Aorta (tissue), 5 donors: Measurements from ENCODE around the gene ASTN2. TPM values are rescaled to one million over a fixed set of nuclear protein-coding genes. Genes with fewer than 3 reads are reported as not detected.

Source experiments
- ATAC-seq: fragments of 200-7000 bp; cut with Tn5 transposase; one replicate; pipeline ENCODE4 v1.9.1; 2022; ENCODE audit warnings: moderate library complexity; ENCODE audit not compliant: low FRiP score
- DNase-seq, 2 donors: peaks; one replicate each; pipeline ENCODE4 v3.0.0-alpha.2; 2020
- H3K27ac ChIP-seq, 2 donors: one replicate each; pipeline ENCODE4 v1.5.1; 2013; ENCODE audit warnings: low read length in 2 of 2, mild to moderate bottlenecking in 2 of 2, moderate library complexity in 2 of 2, control low read depth in 1 of 2, inconsistent platforms in 1 of 2, low read depth in 1 of 2
- H3K27me3 ChIP-seq, 2 donors: one replicate each; pipeline ENCODE4 v1.6.1; 2013; ENCODE audit warnings: control low read depth in 1 of 2, low read length in 1 of 2, mild to moderate bottlenecking in 1 of 2, moderate library complexity in 1 of 2; ENCODE audit not compliant: insufficient read depth in 2 of 2, control insufficient read depth in 1 of 2
- H3K36me3 ChIP-seq, 2 donors: one replicate each; pipeline ENCODE4 v1.6.1; 2013; ENCODE audit warnings: control low read depth in 1 of 2, low read length in 1 of 2, mild to moderate bottlenecking in 1 of 2; ENCODE audit not compliant: insufficient read depth in 2 of 2, control insufficient read depth in 1 of 2
- H3K4me1 ChIP-seq, 2 donors: one replicate each; pipeline ENCODE4 v1.6.1; 2013; ENCODE audit warnings: low read length in 2 of 2, control low read depth in 1 of 2, mild to moderate bottlenecking in 1 of 2, moderate library complexity in 1 of 2; ENCODE audit not compliant: insufficient read depth in 2 of 2, control insufficient read depth in 1 of 2
- H3K4me3 ChIP-seq, 2 donors: one replicate each; pipeline ENCODE4 v1.5.1; 2013; ENCODE audit warnings: low read length in 2 of 2, control low read depth in 1 of 2, mild to moderate bottlenecking in 1 of 2
- H3K9me3 ChIP-seq: one replicate; pipeline ENCODE4 v1.6.1; 2013; ENCODE audit warnings: mild to moderate bottlenecking, low read length; ENCODE audit not compliant: control insufficient read depth
- WGBS, 2 donors: extraction: QIAGEN DNeasy Blood & Tissue Kit; methylation state at CpG; one replicate each; pipeline ENCODE4 v1.1.7; 2013; 5-methylcytosine and 5-hydroxymethylcytosine counted together
- intact Hi-C, 2 donors: fragments of 100-400 bp; cut with DNase I; formaldehyde crosslinking; loops; one replicate each; pipeline versions ENCODE4 v1.14.2 to v1.15.0; 2022
- polyA plus RNA-seq, 2 donors: library from polyadenylated mRNA; stranded (reverse); fragments of 200-250 nt; gene quantifications; one replicate each; pipeline ENCODE4 v1.2.3, GENCODE V29; 2013
- total RNA-seq, 2 donors: library from RNA; stranded (reverse); fragmentation: NEBNext Ultra II Directional; extraction: Animal tissue kit (Norgen Biotek cat#: 25700); gene quantifications; one replicate each; pipeline ENCODE4 v1.2.1, GENCODE V29; 2021
- donor health status: healthy with polysubstance abuse.
- donor health status: Bipolar disorder and iron deficiency.
- donor health status: DM: no; HTN: no; CAD: no.
- donor health status: DM: no; HTN: no; CAD: no.
- donor health status: DM: yes; HTN: yes; CAD: no.

Gene ASTN2
- total and polyA plus RNA-seq, 4 donors, result 1.0 to 7.5 (median 4.4) TPM

- H3K27me3 ChIP-seq, result no peaks in the 10 kb centered on the region
- DNase-seq, result no peak
Observed at GRCh38 chr9:117425566-117425965, 10.7 kb upstream of the ASTN2 start.

DNA sequence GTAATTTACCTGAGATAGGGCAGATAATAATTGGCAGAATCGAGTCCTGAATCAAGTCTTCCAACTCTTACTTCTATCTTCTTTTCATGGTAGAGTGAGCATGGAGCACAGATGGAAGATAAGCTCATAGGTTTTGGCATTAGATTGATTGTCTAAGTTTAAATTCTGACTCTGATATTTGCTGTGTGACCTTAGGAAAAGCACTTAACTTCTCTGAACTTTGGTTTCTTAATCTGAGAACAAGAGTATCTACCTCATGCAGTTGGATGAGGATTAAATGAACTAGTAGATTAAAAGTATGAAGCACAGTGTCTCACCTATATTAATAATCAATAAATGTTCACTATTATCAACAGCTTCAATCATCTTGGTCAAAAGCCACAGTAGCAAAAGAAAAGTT is 9.4 kb upstream of the ASTN2 start:
- no peaks in the 10 kb centered on the region for H3K27me3 ChIP-seq
- H3K9me3 ChIP-seq, result no peaks in the 10 kb centered on the region
- no peak overlapping the region for H3K27ac ChIP-seq
- no peak overlapping the region for H3K4me3 ChIP-seq
- WGBS, 2 donors, result 75 to 79% methylated on average over 1 of the region's 1 CpG
- H3K4me1 ChIP-seq, result no peaks in the 10 kb centered on the region
- DNase-seq (no peak), ATAC-seq (no peak)
- no peaks in the 10 kb centered on the region for H3K36me3 ChIP-seq
- intact Hi-C loops, result no loop called here

More at GRCh38 chr9:117425566-117425965, 10.7 kb upstream of the ASTN2 start:
- H3K27ac ChIP-seq, result no peak overlapping the region
- WGBS, 2 donors, result 69 to 83% methylated on average over 3 of the region's 3 CpGs
- H3K4me1 ChIP-seq, result no peaks in the 10 kb centered on the region
- intact Hi-C loops, result no loop called here
- H3K9me3 ChIP-seq, result no peaks in the 10 kb centered on the region
- no peak overlapping the region for H3K4me3 ChIP-seq
- H3K36me3 ChIP-seq, result no peaks in the 10 kb centered on the region
- no peak for ATAC-seq

GRCh38 chr9:117418111-117418510 is 3.3 kb upstream of the ASTN2 start:
- DNase-seq (no peak), ATAC-seq (no peak)
- intact Hi-C loops, result no loop called here
- no peak overlapping the region for H3K27ac ChIP-seq
- peaks cover 0 to 2% of the 10 kb centered on the region in 2 donors for H3K27me3 ChIP-seq
- no peaks in the 10 kb centered on the region for H3K9me3 ChIP-seq
- no peaks in the 10 kb centered on the region for H3K4me1 ChIP-seq
- H3K36me3 ChIP-seq, result no peaks in the 10 kb centered on the region
- no peak overlapping the region for H3K4me3 ChIP-seq
- WGBS, 2 donors, result 95 to 96% methylated on average over 1 of the region's 1 CpG

GRCh38 chr9:117416856-117417255 is 2.0 kb upstream of the ASTN2 start:
- Histone ChIP-seq H3K4me3 (no peak overlapping the region), H3K27ac (no peak overlapping the region), H3K27me3 (peaks cover 0 to 2% of the 10 kb centered on the region in 2 donors), H3K9me3 (no peaks in the 10 kb centered on the region), H3K36me3 (no peaks in the 10 kb centered on the region), H3K4me1 (no peaks in the 10 kb centered on the region)
- ATAC-seq (no peak), DNase-seq (no peak)
- intact Hi-C loops, result no loop called here
- WGBS, 2 donors, result 83 to 92% methylated on average over 2 of the region's 2 CpGs

GRCh38 chr9:117415358-117415914 is 579 bp upstream of the ASTN2 start:
- Histone ChIP-seq H3K36me3 (no peaks in the 10 kb centered on the region), H3K9me3 (no peaks in the 10 kb centered on the region), H3K27me3 (peaks cover 0 to 2% of the 10 kb centered on the region in 2 donors), H3K4me3 (peak overlapping the region in 1 of 2 donors; percentile 70), H3K27ac (no peak overlapping the region), H3K4me1 (no peaks in the 10 kb centered on the region)
- intact Hi-C loops, result no loop called here
- WGBS, 2 donors, result 2 to 3% methylated on average over 13 of the region's 13 CpGs
- no peak for ATAC-seq
- DNase-seq, result no peak

GRCh38 chr9:117414220-117414905 is 494 bp downstream of the ASTN2 start:
- peak overlapping the region; percentile 63 to 70 for H3K4me3 ChIP-seq
- no peaks in the 10 kb centered on the region for H3K36me3 ChIP-seq
- DNase-seq (peak; percentile 44 to 81), ATAC-seq (peak; percentile 59)
- peaks cover 0 to 2% of the 10 kb centered on the region in 2 donors for H3K27me3 ChIP-seq
- H3K27ac ChIP-seq, result no peak overlapping the region
- WGBS, 2 donors, result 0 to 1% methylated on average over 49 to 77 of the region's 77 CpGs
- no peaks in the 10 kb centered on the region for H3K4me1 ChIP-seq
- no peaks in the 10 kb centered on the region for H3K9me3 ChIP-seq
- intact Hi-C loops, result loop anchor here (5.0 kb wide), 2 partner anchors 167 to 677 kb away; no protein-coding TSS in a partner anchor

DNA sequence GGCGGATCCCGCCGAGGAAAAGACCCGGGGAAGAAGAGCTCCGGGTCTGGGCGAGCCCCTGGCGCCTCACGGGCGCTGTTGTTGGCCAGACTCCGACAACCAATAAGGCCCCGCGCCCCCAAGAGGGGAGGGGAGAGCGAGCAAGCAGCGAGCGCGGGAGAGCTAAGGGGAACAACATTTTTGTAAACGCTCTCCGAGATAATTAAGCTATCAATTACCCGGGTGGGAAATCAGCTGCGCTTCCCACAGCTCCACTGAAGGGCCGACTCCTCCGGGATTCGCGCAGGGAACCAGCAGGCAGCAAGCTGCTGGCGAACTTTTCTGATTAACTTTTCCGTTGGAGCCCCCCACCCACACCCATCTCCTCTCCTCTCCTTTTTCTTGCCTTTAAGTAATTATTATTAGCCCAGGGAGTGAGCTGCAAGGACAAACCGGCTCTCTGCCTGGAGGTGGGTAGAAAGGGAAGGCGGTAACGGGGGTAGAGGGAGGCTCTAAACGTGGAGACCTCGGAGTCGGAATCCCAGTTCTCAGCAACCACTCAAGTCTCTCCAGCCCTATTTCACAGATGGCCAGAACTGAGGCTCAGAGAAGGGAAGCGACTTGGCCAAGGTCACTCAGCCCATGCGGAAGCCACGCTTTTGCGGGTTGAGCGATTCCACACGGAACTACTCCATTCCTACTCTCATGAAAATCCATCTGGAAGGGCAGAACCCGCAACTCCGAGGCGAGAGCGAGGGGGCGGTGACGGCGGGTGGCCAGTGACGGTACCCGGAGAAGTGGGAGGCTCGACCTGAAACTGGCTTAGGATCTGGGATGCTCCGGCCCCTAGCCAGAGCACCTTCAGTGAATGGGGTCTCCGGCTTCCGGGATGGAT is 1.3 kb downstream of the ASTN2 start:
- Histone ChIP-seq H3K4me1 (no peaks in the 10 kb centered on the region), H3K36me3 (no peaks in the 10 kb centered on the region), H3K9me3 (no peaks in the 10 kb centered on the region), H3K27me3 (peaks cover 0 to 2% of the 10 kb centered on the region in 2 donors), H3K27ac (no peak overlapping the region), H3K4me3 (peak overlapping the region in 1 of 2 donors; percentile 70)
- DNase-seq (peak in 1 of 2 donors; percentile 73), ATAC-seq (no peak)
- intact Hi-C loops, result loop anchor here (5.0 kb wide), 2 partner anchors 166 to 676 kb away; no protein-coding TSS in a partner anchor
- WGBS, 2 donors, result 1% methylated on average over 49 to 51 of the region's 51 CpGs

GRCh38 chr9:117412841-117413240 is 2.0 kb downstream of the ASTN2 start:
- Histone ChIP-seq H3K27ac (no peak overlapping the region), H3K4me3 (peak overlapping the region in 1 of 2 donors; percentile 70), H3K4me1 (no peaks in the 10 kb centered on the region), H3K9me3 (no peaks in the 10 kb centered on the region), H3K36me3 (no peaks in the 10 kb centered on the region), H3K27me3 (peaks cover 0 to under 1% of the 10 kb centered on the region in 2 donors)
- ATAC-seq (no peak), DNase-seq (no peak)
- WGBS, 2 donors, result 5 to 7% methylated on average over 24 of the region's 24 CpGs
- intact Hi-C loops, result loop anchor here (5.0 kb wide), 2 partner anchors 166 to 676 kb away; no protein-coding TSS in a partner anchor
